Stimulated activated CD4-positive, alpha-beta T cell treated with anti-CD3 and anti-CD28 coated beads, Interleukin-4, amount 100 ng/mL, for 24 hours (primary cell): ENCODE data around the gene AKAP6.

Experiments
- DNase-seq: peaks from one replicate; pipeline ENCODE4 v3.0.0-alpha.2; 2020

Gene AKAP6

DNA sequence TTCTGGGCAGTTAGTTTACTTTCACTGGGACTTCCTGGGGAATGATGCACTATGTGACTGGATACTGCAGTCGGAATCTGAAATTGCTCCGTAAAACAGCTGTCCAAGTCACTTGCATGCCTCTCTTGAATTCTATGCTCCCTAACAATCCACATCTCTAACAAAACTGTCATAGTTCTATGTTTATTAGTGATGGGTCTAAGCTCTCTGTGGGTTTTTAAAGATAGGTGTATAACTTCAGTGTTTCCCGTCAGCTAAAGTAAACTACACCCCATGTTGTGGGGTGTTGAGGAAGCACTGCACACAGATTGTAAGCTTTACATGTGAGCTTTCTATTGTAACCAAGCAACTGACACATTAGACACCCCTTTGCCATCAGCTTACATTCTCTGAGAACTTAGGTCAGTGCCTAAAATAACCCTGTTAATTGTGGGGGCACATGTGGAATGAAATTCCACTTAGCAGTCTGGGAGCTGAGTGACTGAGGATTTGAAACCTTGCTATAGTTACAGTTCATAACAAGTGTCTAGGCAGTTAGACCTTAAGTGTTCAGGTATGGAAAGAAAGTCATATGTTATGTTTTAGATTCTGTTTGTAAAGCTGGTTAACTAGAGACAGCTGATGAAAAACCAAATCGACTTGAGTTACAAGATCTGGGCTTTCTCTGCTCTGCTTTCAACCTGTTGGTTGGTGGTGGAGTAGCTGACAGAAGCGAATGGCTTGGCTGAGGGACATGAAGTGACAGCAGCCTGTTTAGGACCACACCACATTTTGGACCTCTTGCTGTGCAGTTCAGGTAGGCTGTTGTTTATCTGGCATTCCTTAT lies 165.7 kb downstream of the AKAP6 start:
- no peak for DNase-seq

GRCh38 chr14:32495435-32495734 lies 166.3 kb downstream of the AKAP6 start:
- no peak for DNase-seq

DNA sequence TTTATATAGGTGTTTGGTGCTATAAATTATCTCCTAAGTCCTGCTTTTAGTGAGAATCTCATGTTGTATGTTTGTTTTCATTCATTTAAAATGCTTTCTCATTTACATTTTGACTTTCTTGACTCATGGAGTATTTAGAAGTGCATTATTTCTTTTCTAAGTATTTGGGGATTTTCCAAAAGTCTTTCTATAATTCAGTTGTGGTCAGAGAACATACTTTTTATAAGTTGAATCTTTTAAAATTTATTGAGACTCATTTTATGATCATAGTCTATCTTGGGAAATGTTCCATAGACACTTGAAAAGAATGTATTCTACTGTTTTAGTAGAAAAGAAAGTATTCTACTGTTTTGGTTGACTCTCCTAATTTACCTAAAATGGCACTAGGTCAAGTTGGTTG lies 168.2 kb downstream of the AKAP6 start:
- no peak for DNase-seq

DNA sequence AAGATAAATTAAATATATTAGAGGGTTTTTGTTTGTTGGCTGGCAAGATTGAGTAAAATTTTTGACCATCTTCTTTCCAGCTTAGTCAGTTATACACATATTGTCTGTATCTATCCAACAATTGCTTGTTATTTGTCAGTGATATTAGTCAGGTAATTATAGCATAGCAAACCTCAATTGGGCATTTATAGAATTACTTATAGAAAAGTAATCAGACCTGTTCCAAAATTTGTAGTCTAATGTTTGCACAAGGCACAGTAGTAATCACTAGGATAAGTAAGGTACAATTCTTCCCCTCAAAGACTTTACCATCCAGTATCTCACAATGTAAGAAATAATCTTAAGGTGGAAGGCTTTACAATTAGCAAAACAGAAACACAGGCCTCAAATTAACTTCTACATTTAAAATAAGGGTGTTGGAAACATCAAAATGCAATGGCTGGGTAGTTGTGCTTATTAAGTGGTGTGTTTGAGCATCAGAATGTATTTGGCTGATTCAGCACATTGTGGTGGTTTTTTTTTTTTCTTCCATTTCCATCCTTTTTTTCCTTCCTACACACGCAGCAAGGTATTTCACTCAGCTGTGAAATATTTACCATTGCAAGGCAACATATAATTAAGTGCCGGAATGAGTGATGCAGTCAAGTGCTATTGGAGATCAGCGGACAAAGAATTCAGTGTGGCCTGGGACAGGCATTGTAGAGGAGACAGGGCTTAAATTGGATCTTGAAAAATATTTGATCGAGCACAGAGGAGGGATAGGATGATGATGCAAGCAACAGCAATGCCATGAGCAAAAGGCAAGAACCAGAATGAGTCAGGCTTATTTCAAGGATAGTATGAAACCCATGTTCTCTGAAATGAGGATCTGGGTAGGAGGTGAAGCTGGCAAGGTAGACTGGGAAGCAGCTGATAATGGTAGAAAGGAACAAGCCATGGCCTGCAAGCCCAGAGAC lies 178.2 kb downstream of the AKAP6 start:
- DNase-seq: no peak

DNA sequence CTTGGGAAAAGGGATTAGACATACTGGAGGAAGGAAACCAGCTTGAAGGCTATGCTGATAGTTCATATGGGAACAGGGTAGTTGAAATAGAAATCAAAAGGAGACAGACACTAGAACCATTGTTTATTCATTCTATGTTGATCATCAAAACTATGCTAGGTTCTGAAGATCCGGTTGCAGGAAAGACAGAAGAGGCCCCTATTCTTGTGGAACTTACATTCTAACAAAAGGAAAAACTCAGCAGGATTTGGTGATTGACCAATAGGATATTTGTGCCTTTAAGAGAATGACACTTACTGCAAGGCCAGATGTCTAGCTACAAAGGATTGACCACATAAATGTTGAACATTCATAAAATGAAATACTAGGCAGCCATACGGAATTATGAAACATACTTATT lies 179.2 kb downstream of the AKAP6 start:
- no peak for DNase-seq

GRCh38 chr14:32509632-32510187 lies 180.6 kb downstream of the AKAP6 start:
- DNase-seq: no peak

DNA sequence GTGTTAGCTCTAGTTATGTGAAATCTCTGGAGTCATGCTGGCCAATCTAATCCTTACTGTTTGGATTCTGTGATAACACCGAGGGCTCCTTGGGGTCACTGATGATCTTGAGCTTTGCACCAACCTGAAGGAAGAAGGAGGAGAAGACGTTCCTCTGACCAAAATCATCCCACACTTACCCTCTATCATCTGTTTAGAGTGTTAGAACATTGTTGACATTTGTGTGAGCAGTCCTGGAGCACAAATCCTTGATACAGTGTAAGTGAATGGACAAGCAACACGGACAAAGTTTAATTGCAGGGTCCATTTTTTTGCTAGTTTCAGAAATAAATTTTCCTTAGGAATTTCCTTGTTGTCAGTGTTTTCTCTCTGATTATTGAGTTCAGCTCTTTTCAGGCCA lies 181.7 kb downstream of the AKAP6 start:
- DNase-seq: no peak

- DNase-seq: no peak
Measured at GRCh38 chr14:32512348-32512747, 183.2 kb downstream of the AKAP6 start.

GRCh38 chr14:32512813-32513212 lies 183.7 kb downstream of the AKAP6 start:
- DNase-seq: no peak

- no peak for DNase-seq
Measured at GRCh38 chr14:32513571-32514009, 184.5 kb downstream of the AKAP6 start.

DNA sequence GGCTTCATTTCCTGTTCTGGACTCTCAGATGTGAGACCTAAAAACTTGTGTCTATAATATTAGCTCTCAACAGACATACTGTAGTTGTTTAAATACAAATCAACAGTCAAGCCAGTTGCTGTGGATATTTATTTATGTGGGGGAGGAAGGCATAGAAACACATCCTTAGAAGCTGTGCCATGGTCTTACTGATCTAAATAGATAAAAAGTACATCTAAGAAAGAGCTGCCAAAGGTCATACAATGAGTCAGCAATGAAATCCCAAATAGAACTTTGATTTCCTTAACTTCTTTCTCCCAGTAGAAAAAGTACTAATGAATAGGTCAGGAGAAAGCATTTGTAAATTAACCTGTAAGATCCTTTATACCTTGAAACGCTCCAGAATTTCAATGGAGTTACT lies 185.1 kb downstream of the AKAP6 start:
- no peak for DNase-seq

DNA sequence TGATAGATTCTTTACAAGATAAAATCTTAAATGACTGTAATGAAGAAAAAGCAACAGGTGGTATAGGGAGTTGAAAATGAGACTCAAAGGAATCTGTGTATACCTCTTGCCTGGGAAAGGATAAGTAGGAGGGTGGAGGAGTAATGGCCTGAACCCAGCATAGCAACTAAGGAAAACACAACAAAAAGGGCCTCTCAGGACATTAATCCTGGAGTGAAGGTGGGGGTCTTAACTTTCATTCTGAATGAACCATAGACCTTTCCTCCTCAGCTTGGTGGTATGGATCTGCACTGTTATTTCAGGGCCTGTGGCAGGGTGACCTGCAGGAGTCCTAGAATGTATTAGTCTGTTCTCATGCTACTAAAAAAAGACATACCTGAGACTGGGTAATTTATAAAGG lies 185.6 kb downstream of the AKAP6 start:
- DNase-seq: no peak

DNA sequence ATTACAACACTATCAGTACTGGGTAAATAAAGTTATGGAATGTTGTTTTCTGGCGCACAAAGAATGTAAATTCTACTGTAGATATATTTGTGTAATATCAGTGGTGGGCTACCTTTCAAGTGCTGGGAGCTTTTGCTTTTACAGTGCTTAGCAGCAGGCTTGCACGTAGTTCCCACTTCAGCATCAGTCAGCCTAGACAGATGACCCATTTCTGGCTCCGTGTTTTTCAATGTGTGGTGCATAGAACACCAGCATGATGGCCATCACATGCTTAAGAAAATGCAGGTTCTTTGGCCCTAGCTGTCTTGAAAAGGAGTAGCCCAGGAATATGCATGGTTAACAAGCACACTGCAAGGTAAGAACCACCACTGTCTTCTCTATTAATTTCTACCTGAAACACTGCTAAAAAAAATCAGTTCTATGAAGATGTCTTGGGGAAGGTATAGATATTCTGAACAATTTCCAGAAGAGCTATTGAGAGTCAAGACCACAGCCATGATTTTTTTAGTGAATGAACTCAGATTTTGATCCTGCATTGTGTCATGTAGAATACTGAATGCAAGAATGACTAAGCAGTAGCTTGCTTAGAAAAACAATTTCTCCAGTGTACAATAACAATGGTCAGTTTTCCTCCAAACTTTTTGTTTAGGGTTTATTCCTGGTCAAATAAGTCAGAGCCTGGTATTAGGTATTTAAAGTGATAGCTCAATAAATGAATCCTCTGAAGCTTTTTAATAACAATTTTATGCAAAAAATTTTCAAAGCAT lies 195.7 kb downstream of the AKAP6 start:
- DNase-seq: no peak

GRCh38 chr14:32525591-32525990 lies 196.5 kb downstream of the AKAP6 start:
- DNase-seq: no peak

GRCh38 chr14:32530800-32531199 lies 201.7 kb downstream of the AKAP6 start:
- DNase-seq: no peak

DNA sequence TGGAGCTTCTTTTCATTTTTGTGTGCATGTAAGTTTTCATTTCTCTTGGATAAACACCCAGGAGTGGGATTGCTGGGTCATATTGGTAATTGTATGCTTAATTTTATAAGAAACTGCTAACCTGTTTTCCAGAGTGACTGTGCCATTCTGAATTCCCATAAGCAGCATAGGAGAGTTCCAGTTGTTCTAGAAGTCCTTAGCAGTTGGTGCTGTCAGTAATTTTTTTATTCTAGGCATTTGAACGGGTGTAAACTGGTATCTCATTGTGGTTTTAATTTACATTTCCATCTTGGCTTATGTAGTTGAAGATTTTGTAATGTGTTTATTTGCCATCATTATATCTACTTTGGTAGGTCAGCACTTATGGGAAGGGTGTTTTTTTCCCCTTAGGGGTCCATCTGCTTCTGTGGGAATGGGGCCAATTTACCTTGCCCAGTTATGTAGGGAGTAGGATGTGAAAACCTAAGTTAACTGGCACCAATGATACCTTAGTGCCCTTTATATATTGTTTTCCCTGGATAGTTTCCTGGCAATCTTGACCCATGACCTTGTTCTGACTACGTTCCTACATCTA lies 202.9 kb downstream of the AKAP6 start:
- DNase-seq: no peak

DNA sequence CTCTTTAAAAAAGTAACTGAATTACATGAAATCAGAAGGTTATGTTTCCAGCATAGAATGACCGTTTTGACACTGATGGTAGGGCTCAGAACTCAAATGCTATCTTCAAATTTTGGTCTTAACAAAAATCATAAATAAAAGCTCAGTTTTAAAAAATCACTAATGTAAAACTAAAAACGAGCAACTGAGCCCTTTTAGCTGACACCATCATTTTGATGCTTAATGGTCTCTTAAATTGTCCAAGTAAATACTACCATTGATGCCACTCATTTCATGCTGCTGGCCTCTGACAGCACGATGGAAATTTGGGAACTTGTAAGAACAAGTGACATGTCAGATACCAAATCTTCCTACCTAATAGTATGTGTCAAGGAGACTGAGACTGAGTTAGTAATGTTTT lies 205.0 kb downstream of the AKAP6 start:
- no peak for DNase-seq

DNA sequence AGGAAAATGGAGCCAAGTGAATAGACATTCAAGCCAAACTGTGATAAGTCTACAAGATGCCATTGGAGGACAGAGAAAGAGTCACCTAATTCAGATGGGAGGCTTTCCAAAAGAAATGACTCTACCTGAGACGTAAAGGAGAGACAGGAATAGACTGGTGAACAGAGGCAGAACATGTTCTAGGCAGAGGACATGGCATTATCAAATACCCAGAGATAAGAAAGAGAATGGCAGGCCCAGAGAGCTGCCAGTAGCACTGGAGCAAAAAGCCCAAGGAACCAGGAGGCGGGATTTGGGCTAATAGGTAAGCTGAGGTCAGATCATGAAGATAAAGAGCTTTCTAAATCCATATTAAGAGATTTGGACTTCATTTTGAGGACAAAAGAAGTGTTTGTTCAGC lies 207.1 kb downstream of the AKAP6 start:
- no peak for DNase-seq

- no peak for DNase-seq
Measured at GRCh38 chr14:32537166-32537565, 208.1 kb downstream of the AKAP6 start.

GRCh38 chr14:32542507-32542906 lies 213.4 kb downstream of the AKAP6 start:
- DNase-seq: no peak

DNA sequence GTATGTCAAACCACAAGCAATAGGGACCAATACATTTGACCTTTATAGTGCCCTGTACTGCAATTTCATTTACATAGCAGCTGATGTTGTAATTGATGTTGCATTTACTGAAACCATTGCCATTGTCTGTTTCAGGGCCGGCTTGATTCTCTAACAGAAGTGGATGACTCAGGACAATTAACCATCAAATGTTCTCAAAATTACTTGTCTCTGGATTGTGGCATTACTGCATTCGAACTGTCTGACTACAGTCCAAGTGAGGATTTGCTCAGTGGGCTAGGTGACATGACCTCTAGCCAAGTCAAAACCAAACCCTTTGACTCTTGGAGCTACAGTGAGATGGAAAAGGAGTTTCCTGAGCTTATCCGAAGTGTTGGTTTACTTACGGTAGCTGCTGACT lies 216.0 kb downstream of the AKAP6 start:
- DNase-seq: no peak

DNA sequence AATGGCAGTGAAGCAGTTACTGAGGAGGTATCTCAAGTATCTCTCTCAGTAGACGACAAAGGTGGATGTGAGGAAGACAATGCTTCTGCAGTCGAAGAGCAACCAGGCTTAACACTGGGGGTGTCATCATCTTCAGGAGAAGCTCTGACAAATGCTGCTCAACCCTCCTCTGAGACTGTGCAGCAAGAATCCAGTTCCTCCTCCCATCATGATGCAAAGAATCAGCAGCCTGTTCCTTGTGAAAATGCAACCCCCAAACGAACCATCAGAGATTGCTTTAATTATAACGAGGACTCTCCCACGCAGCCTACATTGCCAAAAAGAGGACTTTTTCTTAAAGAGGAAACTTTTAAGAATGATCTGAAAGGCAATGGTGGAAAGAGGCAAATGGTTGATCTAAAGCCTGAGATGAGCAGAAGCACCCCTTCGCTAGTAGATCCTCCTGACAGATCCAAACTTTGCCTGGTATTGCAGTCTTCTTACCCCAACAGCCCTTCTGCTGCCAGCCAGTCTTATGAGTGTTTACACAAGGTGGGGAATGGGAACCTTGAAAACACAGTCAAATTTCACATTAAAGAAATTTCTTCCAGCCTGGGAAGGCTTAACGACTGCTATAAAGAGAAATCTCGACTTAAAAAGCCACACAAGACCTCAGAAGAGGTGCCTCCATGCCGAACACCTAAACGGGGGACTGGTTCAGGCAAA lies 216.6 kb downstream of the AKAP6 start:
- DNase-seq: no peak
